Tibial nerve (tissue), 4 donors: ENCODE results near the gene BAZ2B. TPM values are rescaled to one million over a fixed set of nuclear protein-coding genes. Genes with fewer than 3 reads are reported as not detected.

Experiments
- DNase-seq, 2 donors: peaks; one replicate each; pipeline ENCODE4 v3.0.0-alpha.2; 2019; ENCODE audit warnings: low spot score in 2 of 2
- H3K27ac ChIP-seq, 4 donors: fragments of 200-600 bp; sonication (generic) in 3 of 4; one replicate each; pipeline ENCODE4 v1.5.1; 2017 to 2019; ENCODE audit warnings: mild to moderate bottlenecking in 1 of 4
- H3K27me3 ChIP-seq, 2 donors: fragments of 200-600 bp; sonication (generic) in 1 of 2; one replicate each; pipeline versions ENCODE4 v1.5.1 to v1.6.0; 2017 to 2019
- H3K36me3 ChIP-seq, 3 donors: fragments of 200-600 bp; sonication (generic); one replicate each; pipeline ENCODE4 v1.5.1; 2018 to 2019
- H3K4me1 ChIP-seq, 4 donors: fragments of 200-600 bp; sonication (generic) in 3 of 4; one replicate each; pipeline ENCODE4 v1.5.1; 2017 to 2019
- H3K4me3 ChIP-seq, 4 donors: fragments of 200-600 bp; sonication (generic) in 3 of 4; one replicate each; pipeline ENCODE4 v1.5.1; 2017 to 2019; ENCODE audit warnings: mild to moderate bottlenecking in 1 of 4, moderate library complexity in 1 of 4
- H3K9me3 ChIP-seq, 4 donors: fragments of 200-600 bp; sonication (generic) in 3 of 4; one replicate each; pipeline ENCODE4 v1.5.1; 2017 to 2019
- EP300 ChIP-seq, 2 donors: sonication (generic); formaldehyde crosslinking; IDR thresholded peaks; one replicate each; pipeline ENCODE4 v1.6.1; 2017; ENCODE audit warnings: antibody characterized with exemption in 2 of 2, mild to moderate bottlenecking in 1 of 2
- POLR2A ChIP-seq, 2 donors: fragments of 450-650 bp; IDR thresholded peaks; one replicate each; pipeline ENCODE4 v1.6.1; 2017; ENCODE audit warnings: antibody characterized with exemption in 2 of 2, mild to moderate bottlenecking in 2 of 2, moderate library complexity in 2 of 2
- WGBS, 2 donors: methylation state at CpG; one replicate each; pipeline ENCODE4 v1.1.5; 2018; 5-methylcytosine and 5-hydroxymethylcytosine counted together
- total RNA-seq, 4 donors: library from RNA; depleted of rRNA; stranded (reverse); fragments of >200 nt; gene quantifications; one replicate each; pipeline ENCODE4 v1.1.0, GENCODE V29; 2016
- TF ChIP-seq, protein P1 (sequence below), 5 experiments: fragments of 200-600 bp in 3 of 5; fragments of 450-650 bp in 2 of 5; sonication (generic) in 3 of 5; IDR thresholded peaks; one replicate each; pipeline ENCODE4 v1.5.1; 2016 to 2019; ENCODE audit warnings: antibody characterized with exemption in 5 of 5, mild to moderate bottlenecking in 3 of 5, moderate library complexity in 2 of 5

The BAZ2B gene, protein sequence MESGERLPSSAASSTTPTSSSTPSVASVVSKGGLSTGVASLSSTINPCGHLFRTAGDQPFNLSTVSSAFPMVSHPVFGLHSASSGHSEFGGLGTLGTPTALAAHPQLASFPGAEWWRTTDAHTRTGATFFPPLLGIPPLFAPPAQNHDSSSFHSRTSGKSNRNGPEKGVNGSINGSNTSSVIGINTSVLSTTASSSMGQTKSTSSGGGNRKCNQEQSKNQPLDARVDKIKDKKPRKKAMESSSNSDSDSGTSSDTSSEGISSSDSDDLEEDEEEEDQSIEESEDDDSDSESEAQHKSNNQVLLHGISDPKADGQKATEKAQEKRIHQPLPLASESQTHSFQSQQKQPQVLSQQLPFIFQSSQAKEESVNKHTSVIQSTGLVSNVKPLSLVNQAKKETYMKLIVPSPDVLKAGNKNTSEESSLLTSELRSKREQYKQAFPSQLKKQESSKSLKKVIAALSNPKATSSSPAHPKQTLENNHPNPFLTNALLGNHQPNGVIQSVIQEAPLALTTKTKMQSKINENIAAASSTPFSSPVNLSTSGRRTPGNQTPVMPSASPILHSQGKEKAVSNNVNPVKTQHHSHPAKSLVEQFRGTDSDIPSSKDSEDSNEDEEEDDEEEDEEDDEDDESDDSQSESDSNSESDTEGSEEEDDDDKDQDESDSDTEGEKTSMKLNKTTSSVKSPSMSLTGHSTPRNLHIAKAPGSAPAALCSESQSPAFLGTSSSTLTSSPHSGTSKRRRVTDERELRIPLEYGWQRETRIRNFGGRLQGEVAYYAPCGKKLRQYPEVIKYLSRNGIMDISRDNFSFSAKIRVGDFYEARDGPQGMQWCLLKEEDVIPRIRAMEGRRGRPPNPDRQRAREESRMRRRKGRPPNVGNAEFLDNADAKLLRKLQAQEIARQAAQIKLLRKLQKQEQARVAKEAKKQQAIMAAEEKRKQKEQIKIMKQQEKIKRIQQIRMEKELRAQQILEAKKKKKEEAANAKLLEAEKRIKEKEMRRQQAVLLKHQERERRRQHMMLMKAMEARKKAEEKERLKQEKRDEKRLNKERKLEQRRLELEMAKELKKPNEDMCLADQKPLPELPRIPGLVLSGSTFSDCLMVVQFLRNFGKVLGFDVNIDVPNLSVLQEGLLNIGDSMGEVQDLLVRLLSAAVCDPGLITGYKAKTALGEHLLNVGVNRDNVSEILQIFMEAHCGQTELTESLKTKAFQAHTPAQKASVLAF (N-terminal part only)
- 100 to 1,000 TPM in 3 of 4 donors, 10 to 100 TPM in 1; 98.4 to 135 (median 114) TPM for total RNA-seq

DNA sequence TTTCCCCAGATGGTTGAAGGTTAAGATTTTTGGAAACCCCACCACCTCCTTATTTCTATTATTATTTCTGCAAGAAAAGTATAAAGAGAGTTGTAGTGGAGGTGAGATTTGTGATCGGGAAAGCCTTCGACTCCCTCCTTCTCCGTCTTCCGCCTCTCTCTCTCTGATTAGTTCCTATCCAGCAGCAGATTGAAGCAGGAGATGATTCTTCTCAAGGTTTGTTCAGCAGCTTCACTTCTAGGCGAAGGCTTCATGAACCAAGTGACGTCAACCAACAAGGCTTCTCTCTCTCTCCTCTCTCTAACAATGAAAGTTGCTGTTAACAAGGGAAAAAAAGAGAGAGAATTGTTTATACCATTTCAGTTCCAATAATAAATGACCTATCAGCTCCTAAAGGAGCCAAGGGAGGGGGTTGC lies at the start of gene BAZ2B:
BAZ2B (minus strand) TSS at position 263 of the 416 bp plus-strand sequence. CDS start 137,829 bp downstream, outside the sequence.
- DNase-seq = peak in 1 of 2 donors; percentile 50
- Histone ChIP-seq H3K9me3 (no peaks in the 10 kb centered on the region), H3K27ac (peak within 1 kb of the TSS; percentile 96 to 99 (median 98)), H3K36me3 (no peaks in the 10 kb centered on the region), H3K27me3 (no peaks in the 10 kb centered on the region), H3K4me1 (peaks cover 0 to 55% (median 12%) of the 10 kb centered on the region in 4 donors), H3K4me3 (peak within 1 kb of the TSS; percentile 64 to 92 (median 79))
- TF ChIP-seq EP300 (IDR thresholded peaks at IDR 0.05) (peak in 1 of 2 donors; percentile 90), POLR2A (IDR thresholded peaks at IDR 0.05) (peak; percentile 30 to 48)
- TF ChIP-seq, protein P1, sequence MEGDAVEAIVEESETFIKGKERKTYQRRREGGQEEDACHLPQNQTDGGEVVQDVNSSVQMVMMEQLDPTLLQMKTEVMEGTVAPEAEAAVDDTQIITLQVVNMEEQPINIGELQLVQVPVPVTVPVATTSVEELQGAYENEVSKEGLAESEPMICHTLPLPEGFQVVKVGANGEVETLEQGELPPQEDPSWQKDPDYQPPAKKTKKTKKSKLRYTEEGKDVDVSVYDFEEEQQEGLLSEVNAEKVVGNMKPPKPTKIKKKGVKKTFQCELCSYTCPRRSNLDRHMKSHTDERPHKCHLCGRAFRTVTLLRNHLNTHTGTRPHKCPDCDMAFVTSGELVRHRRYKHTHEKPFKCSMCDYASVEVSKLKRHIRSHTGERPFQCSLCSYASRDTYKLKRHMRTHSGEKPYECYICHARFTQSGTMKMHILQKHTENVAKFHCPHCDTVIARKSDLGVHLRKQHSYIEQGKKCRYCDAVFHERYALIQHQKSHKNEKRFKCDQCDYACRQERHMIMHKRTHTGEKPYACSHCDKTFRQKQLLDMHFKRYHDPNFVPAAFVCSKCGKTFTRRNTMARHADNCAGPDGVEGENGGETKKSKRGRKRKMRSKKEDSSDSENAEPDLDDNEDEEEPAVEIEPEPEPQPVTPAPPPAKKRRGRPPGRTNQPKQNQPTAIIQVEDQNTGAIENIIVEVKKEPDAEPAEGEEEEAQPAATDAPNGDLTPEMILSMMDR (IDR thresholded peaks at IDR 0.05) = no peak
- 1% methylated on average over 6 of the region's 6 CpGs for WGBS, 2 donors

DNA sequence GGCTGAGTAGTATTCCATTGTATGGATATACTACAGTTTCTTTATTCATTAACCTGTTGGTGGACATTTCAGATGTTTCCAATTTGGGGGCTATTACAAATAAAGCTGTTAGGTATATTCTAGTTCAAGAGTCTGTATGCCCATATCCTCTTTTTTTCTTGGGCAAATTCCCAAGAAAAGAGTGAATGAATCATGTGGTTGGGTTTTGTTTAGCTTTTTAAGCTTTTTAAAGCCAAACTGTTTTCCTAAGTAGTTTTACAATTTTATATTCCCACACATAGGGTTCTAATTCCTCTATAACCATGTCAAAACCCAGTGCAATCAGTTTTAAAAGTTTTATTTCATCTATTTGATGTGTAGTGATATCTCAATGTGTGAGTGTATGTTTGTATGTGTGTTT lies 44.9 kb upstream of the BAZ2B start:
- Histone ChIP-seq H3K27me3 (no peaks in the 10 kb centered on the region), H3K4me3 (no peak overlapping the region), H3K36me3 (peaks cover 0 to 4% (median 0%) of the 10 kb centered on the region in 3 donors), H3K9me3 (peaks cover 0 to 10% (median 0%) of the 10 kb centered on the region in 4 donors), H3K4me1 (no peaks in the 10 kb centered on the region), H3K27ac (no peak overlapping the region)
- no peak for DNase-seq
- TF ChIP-seq EP300 (IDR thresholded peaks at IDR 0.05) = no peak
- TF ChIP-seq POLR2A (IDR thresholded peaks at IDR 0.05) = no peak
- TF ChIP-seq, protein P1 (IDR thresholded peaks at IDR 0.05) = no peak

DNA sequence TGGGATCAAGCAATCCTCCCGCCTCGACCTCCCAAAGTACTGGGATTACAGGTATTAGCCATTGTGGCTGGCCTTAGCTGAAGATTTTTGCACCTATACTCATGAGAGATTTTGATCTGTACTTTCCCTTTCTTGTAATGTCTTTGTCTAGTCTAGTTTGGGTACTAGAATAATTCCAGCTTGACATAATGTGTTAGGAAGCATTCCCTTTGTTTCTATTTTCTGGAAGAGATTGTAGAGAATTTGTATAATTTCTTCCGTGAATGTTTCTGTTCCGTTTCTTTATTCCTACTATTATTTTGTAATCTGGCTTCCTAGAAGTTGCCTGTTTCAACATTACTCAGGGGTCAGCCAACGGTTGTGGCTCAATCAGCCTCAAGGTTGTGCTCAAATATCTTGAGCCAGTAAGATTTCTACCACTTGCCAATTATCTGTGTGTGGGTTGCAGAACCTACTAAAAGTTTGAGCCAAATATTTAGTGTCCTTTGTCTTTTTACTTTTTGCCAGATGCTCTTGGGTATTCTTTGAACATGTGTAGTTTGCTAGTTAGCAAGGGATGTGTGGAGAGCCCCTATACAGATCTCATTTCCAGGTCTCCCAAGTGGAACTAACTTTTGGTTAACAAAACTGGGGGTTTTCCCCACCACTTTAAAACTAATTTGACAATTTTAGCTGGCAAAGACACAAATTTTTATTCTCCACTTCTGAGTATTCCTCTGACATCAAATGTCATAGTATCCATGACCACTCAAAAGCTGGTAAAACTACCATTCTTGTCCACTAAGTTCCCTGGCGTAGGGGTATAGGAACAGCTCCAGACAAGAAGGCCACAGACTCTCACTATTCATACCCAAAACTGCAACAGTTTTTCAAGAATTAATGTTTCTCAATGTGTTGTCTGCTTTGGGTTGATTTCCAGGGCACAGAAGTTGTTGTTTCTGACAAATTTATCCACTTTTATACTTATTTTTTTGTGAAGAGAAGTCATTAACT lies 42.8 kb upstream of the BAZ2B start:
- WGBS, 2 donors = 73 to 79% methylated on average over 6 of the region's 6 CpGs
- H3K4me3 ChIP-seq = no peak overlapping the region
- peak overlapping the region in 1 of 4 donors; percentile 16 for H3K27ac ChIP-seq
- peaks cover 0 to 20% (median 0%) of the 10 kb centered on the region in 4 donors for H3K9me3 ChIP-seq
- H3K4me1 ChIP-seq = no peaks in the 10 kb centered on the region
- TF ChIP-seq POLR2A (IDR thresholded peaks at IDR 0.05) (no peak), EP300 (IDR thresholded peaks at IDR 0.05) (peak in 1 of 2 donors; percentile 76)
- TF ChIP-seq, protein P1 (IDR thresholded peaks at IDR 0.05) = no peak
- no peaks in the 10 kb centered on the region for H3K36me3 ChIP-seq
- no peaks in the 10 kb centered on the region for H3K27me3 ChIP-seq
- peak in 1 of 2 donors; percentile 51 for DNase-seq

DNA sequence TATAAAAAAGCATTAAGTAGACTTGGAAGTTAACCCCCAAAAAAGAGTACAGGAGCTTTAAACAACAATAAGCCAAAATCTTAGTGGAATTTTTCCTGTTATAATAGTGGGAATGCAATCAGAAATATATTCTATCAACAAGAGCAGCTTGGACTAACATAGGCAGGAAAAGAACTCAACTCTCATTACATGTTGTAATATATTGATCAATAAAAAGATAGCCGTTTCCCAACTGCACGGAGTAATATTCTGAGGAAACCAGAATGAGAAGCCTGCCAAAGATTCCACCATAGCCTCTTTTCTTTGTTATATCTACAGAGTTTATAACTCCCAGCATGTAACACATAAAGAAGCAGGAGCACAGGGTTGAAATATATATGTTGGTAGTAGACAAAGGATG lies 37.6 kb upstream of the BAZ2B start:
- TF ChIP-seq, protein P1 (IDR thresholded peaks at IDR 0.05) = no peak
- 88 to 92% methylated on average over 2 of the region's 2 CpGs for WGBS, 2 donors
- no peak for DNase-seq
- no peaks in the 10 kb centered on the region for H3K27me3 ChIP-seq
- no peaks in the 10 kb centered on the region for H3K4me1 ChIP-seq
- H3K36me3 ChIP-seq = no peaks in the 10 kb centered on the region
- H3K27ac ChIP-seq = no peak overlapping the region
- H3K9me3 ChIP-seq = peaks cover 0 to 20% (median 0%) of the 10 kb centered on the region in 4 donors
- no peak overlapping the region for H3K4me3 ChIP-seq
